T-helper 2 cell treated with Interferon-gamma antibody and Interleukin-4, amounts not matched to agents 5 μg/mL and 100 μg/mL, for 36 hours (primary cell): Measurements from ENCODE around the gene ZNF93.
"Not testable (repeated sequence)": the region's sequence is repeated elsewhere in the genome, so short reads cannot be mapped to it uniquely, and the experiment has no call there.

Source experiments
- DNase-seq: peaks from one replicate; pipeline ENCODE4 v3.0.0; 2021; ENCODE audit warnings: low spot score
- H3K27ac Mint-ChIP-seq: one replicate; pipeline ENCODE4 v1.8.0; 2021; ENCODE audit warnings: mild to moderate bottlenecking, mixed read lengths
- H3K27me3 Mint-ChIP-seq: one replicate; pipeline ENCODE4 v1.8.0; 2021; ENCODE audit warnings: low read depth, mixed read lengths
- H3K36me3 Mint-ChIP-seq: one replicate; pipeline ENCODE4 v1.8.0; 2021; ENCODE audit warnings: low read depth, mixed read lengths
- H3K4me1 Mint-ChIP-seq: one replicate; pipeline ENCODE4 v1.8.0; 2021; ENCODE audit warnings: low read depth, mixed read lengths
- H3K4me3 Mint-ChIP-seq: one replicate; pipeline ENCODE4 v1.8.0; 2022; ENCODE audit warnings: mild to moderate bottlenecking, moderate library complexity, mixed read lengths
- H3K9me3 Mint-ChIP-seq: one replicate; pipeline ENCODE4 v1.8.0; 2021; ENCODE audit warnings: mixed read lengths

The ZNF93 gene

DNA sequence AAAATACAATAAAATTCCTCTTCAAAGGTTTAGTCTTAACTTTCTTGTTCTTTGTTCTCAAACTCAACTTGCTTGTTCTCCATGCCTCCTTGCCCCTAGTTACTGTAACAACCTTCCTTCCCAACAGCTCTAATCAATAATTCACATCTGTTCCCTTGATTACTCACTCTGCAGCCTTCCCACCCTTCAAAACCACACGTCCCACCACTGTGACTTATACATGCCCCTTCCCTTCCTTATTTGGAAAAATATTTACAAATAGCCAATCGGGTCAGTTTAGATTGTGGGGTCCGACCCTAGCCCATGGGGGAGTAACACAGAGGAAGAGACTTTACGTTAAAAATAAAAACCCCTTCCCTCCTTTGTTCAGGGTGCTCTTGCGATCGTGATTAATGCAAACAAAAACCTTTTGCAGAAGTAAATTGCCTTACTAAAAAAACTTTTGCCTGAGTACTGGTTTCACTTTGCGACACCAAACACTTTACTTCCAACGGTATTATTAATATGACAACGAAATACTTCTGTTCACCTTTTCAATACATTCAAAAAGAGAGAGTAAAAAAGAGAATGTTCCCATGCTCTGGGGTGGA, 512 bp upstream of the ZNF93 start:
- peaks cover 7% of the 10 kb centered on the region for H3K4me1 Mint-ChIP-seq
- peaks cover 54% of the 10 kb centered on the region for H3K36me3 Mint-ChIP-seq
- peaks cover 70% of the 10 kb centered on the region for H3K9me3 Mint-ChIP-seq
- H3K4me3 Mint-ChIP-seq = peak overlapping the region; percentile 90
- peak; percentile 4 for DNase-seq
- no peaks in the 10 kb centered on the region for H3K27me3 Mint-ChIP-seq
- H3K27ac Mint-ChIP-seq = peak overlapping the region; percentile 92

DNA sequence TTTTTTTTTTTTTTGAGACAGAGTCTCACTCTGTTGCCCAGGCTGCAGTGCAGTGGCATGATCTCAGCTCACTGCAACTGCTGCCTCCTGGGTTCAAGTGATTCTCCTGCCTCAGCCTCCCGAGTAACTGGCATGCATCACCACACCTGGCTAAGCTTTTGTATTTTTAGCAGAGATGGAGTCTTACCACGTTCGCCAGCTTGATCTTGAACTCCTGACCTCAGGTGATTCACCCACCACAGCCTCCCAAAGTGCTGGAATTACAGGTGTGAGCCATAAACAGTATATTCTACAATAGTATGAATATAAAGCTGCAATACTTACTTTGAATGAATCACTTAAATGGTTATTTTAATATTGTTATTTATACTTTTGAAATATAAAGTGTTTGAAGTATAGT, 6.8 kb downstream of the ZNF93 start:
- H3K9me3 Mint-ChIP-seq = peaks cover 73% of the 10 kb centered on the region
- H3K4me3 Mint-ChIP-seq, DNase-seq, H3K27ac Mint-ChIP-seq, H3K4me1 Mint-ChIP-seq, H3K27me3 Mint-ChIP-seq: not testable (repeated sequence)
- peaks cover 73% of the 10 kb centered on the region for H3K36me3 Mint-ChIP-seq

DNA sequence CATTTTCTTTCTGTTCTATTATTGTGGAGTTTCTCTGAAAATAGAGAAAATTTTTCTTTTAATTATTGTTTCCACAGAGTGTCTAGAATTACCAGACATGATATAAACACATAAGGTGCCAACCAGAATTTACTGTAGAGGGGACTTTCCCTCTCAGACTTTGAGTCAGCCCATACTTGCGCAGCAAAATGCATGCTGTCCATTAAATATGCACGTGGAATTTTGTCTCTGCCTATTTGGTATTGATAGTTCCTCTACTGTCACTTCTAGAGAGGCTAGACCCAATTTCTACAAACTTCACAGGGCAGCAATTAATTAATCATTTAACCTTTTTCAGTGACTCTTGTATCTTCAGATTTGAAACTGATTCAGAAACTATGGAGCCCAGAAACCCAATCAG, 8.9 kb downstream of the ZNF93 start:
- DNase-seq = no peak
- Mint-ChIP-seq H3K36me3 (peaks cover 74% of the 10 kb centered on the region), H3K4me3 (no peak overlapping the region), H3K4me1 (no peaks in the 10 kb centered on the region), H3K27me3 (no peaks in the 10 kb centered on the region), H3K27ac (no peak overlapping the region), H3K9me3 (peaks cover 80% of the 10 kb centered on the region)

DNA sequence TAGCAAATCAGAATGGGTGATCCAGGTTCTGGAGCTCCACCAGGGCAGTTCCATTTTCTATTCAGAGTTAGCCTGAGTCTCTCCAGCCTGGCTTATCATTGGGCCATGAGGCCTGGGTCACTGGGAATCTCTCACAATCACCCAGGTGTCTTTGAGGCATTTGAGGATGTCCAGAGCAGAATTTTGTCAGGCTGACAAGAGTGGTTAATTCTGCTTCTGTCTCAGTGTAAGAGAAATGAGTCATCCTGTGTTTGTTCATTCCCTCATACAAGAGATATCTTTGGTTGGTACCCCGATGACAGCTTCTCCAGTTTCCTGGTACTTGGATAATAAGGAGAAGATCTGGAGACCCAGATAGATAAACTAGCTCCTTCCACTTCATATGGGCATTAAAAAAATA, 10.4 kb downstream of the ZNF93 start:
- Mint-ChIP-seq H3K9me3 (peaks cover 70% of the 10 kb centered on the region), H3K36me3 (peaks cover 71% of the 10 kb centered on the region), H3K27me3 (no peaks in the 10 kb centered on the region), H3K4me3 (no peak overlapping the region), H3K27ac (no peak overlapping the region), H3K4me1 (no peaks in the 10 kb centered on the region)
- no peak for DNase-seq

- Mint-ChIP-seq H3K9me3 (peaks cover 58% of the 10 kb centered on the region), H3K4me3 (no peak overlapping the region), H3K27me3 (no peaks in the 10 kb centered on the region), H3K36me3 (peaks cover 77% of the 10 kb centered on the region), H3K4me1 (no peaks in the 10 kb centered on the region), H3K27ac (no peak overlapping the region)
- DNase-seq = no peak
These were observed 13.8 kb downstream of the ZNF93 start for GRCh38 chr19:19914596-19914995.

GRCh38 chr19:19930417-19930816, 29.7 kb downstream of the ZNF93 start:
- not testable (repeated sequence) for H3K27me3 Mint-ChIP-seq, H3K4me1 Mint-ChIP-seq, H3K27ac Mint-ChIP-seq, H3K4me3 Mint-ChIP-seq, DNase-seq
- Mint-ChIP-seq H3K36me3 (peaks cover 62% of the 10 kb centered on the region), H3K9me3 (peaks cover 52% of the 10 kb centered on the region)

- not testable (repeated sequence) for H3K27me3 Mint-ChIP-seq, DNase-seq, H3K27ac Mint-ChIP-seq, H3K4me3 Mint-ChIP-seq, H3K4me1 Mint-ChIP-seq
- H3K9me3 Mint-ChIP-seq = peaks cover 60% of the 10 kb centered on the region
- peaks cover 36% of the 10 kb centered on the region for H3K36me3 Mint-ChIP-seq
These were observed 32.9 kb downstream of the ZNF93 start for GRCh38 chr19:19933432-19934314.

DNA sequence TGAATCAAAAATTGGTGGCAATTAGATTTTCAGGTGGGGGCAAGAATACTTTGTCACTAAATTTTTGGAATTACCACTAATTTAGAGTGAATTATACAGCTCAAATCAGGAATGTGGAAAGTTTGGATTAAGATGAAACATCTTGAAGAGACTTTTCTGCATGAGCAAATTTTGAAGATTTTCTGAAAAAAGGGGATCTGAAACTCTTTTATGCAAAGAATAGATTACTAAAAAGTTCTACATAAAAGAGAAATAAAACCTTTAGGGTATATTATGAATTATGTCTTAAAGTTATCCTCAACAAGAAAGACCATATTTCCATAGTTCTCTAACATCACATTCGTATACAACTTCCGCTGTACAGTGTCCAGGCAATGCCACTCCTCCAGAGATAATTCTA, 36.7 kb downstream of the ZNF93 start:
- Mint-ChIP-seq H3K36me3 (peaks cover 21% of the 10 kb centered on the region), H3K9me3 (peaks cover 75% of the 10 kb centered on the region), H3K27me3 (no peaks in the 10 kb centered on the region), H3K4me1 (no peaks in the 10 kb centered on the region), H3K4me3 (no peak overlapping the region), H3K27ac (no peak overlapping the region)
- DNase-seq = no peak

GRCh38 chr19:19938449-19938848, 37.7 kb downstream of the ZNF93 start:
- Mint-ChIP-seq H3K4me3 (no peak overlapping the region), H3K9me3 (peaks cover 75% of the 10 kb centered on the region), H3K36me3 (peaks cover 10% of the 10 kb centered on the region), H3K27me3 (no peaks in the 10 kb centered on the region), H3K4me1 (no peaks in the 10 kb centered on the region), H3K27ac (no peak overlapping the region)
- no peak for DNase-seq

- H3K36me3 Mint-ChIP-seq = no peaks in the 10 kb centered on the region
- H3K9me3 Mint-ChIP-seq = peaks cover 57% of the 10 kb centered on the region
- H3K4me1 Mint-ChIP-seq = no peaks in the 10 kb centered on the region
- no peak overlapping the region for H3K27ac Mint-ChIP-seq
- no peaks in the 10 kb centered on the region for H3K27me3 Mint-ChIP-seq
- no peak overlapping the region for H3K4me3 Mint-ChIP-seq
- no peak for DNase-seq
These were observed 43.3 kb downstream of the ZNF93 start for GRCh38 chr19:19943848-19944582.

- H3K4me1 Mint-ChIP-seq = no peaks in the 10 kb centered on the region
- DNase-seq = no peak
- H3K27me3 Mint-ChIP-seq = no peaks in the 10 kb centered on the region
- H3K27ac Mint-ChIP-seq = no peak overlapping the region
- no peaks in the 10 kb centered on the region for H3K36me3 Mint-ChIP-seq
- no peak overlapping the region for H3K4me3 Mint-ChIP-seq
- peaks cover 52% of the 10 kb centered on the region for H3K9me3 Mint-ChIP-seq
These were observed 43.8 kb downstream of the ZNF93 start for GRCh38 chr19:19944583-19944880.

GRCh38 chr19:19946226-19946625, 45.5 kb downstream of the ZNF93 start:
- Mint-ChIP-seq H3K36me3 (no peaks in the 10 kb centered on the region), H3K27ac (no peak overlapping the region), H3K9me3 (peaks cover 39% of the 10 kb centered on the region), H3K4me3 (no peak overlapping the region), H3K4me1 (no peaks in the 10 kb centered on the region), H3K27me3 (no peaks in the 10 kb centered on the region)
- no peak for DNase-seq

GRCh38 chr19:19948800-19949199, 48.1 kb downstream of the ZNF93 start:
- H3K4me3 Mint-ChIP-seq = no peak overlapping the region
- no peak overlapping the region for H3K27ac Mint-ChIP-seq
- DNase-seq = no peak
- H3K27me3 Mint-ChIP-seq = no peaks in the 10 kb centered on the region
- no peaks in the 10 kb centered on the region for H3K4me1 Mint-ChIP-seq
- peaks cover 24% of the 10 kb centered on the region for H3K9me3 Mint-ChIP-seq
- H3K36me3 Mint-ChIP-seq = no peaks in the 10 kb centered on the region

DNA sequence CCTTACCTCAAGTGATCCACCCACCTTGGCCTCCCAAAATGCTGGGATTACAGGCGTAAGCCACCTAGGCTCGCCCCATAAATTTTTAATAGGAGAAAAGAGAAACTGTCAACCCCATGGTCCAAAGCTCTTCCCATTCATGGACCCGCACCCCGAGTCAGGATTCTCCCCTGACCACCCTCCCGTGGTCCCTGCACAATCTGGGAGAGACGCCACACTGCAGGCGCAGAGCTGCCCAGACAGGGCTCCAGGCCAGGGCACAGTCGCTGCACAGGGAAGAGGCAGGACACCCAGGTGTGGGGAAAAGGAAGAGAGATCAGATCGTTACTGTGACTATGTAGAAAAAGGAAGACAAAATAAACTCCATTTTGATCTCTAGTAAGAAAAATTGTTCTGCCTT, 54.5 kb downstream of the ZNF93 start:
- Mint-ChIP-seq H3K4me3 (no peak overlapping the region), H3K9me3 (peaks cover 28% of the 10 kb centered on the region), H3K27me3 (no peaks in the 10 kb centered on the region), H3K4me1 (peaks cover 4% of the 10 kb centered on the region), H3K27ac (no peak overlapping the region), H3K36me3 (no peaks in the 10 kb centered on the region)
- no peak for DNase-seq
